ENCODE results near the gene JAKMIP1. TPM values are rescaled to one million over a fixed set of nuclear protein-coding genes. Genes with fewer than 3 reads are reported as not detected.
"Not testable (repeated sequence)": the region's sequence is repeated elsewhere in the genome, so short reads cannot be mapped to it uniquely, and the experiment has no call there.

JAKMIP1 gene
- total RNA-seq, 1 donor from 2014 or later = not detected

GRCh38 chr4:5996641-5997040 is 203.7 kb downstream of the JAKMIP1 start:
- no peak overlapping the region for H3K27ac Mint-ChIP-seq (ENCODE audit: unreplicated experiment)
- peaks cover 12% of the 10 kb centered on the region for H3K4me1 Mint-ChIP-seq (ENCODE audit: unreplicated experiment)
- TF ChIP-seq CTCF (IDR thresholded peaks at IDR 0.05; ENCODE audit: unreplicated experiment) = no peak
- H3K9me3 Mint-ChIP-seq (ENCODE audit: unreplicated experiment) = no peaks in the 10 kb centered on the region
- H3K4me3 Mint-ChIP-seq (ENCODE audit: unreplicated experiment) = no peak overlapping the region
- H3K27me3 Mint-ChIP-seq (ENCODE audit: unreplicated experiment) = peaks cover 12% of the 10 kb centered on the region
- no peaks in the 10 kb centered on the region for H3K36me3 Mint-ChIP-seq (ENCODE audit: low read depth, unreplicated experiment)
- DNase-seq (ENCODE audit: low spot score) = no peak

- TF ChIP-seq CTCF (IDR thresholded peaks at IDR 0.05; ENCODE audit: unreplicated experiment) = no peak
- no peak for DNase-seq (ENCODE audit: low spot score)
- Mint-ChIP-seq H3K27me3 (ENCODE audit: unreplicated experiment) (peaks cover 10% of the 10 kb centered on the region), H3K36me3 (ENCODE audit: low read depth, unreplicated experiment) (no peaks in the 10 kb centered on the region), H3K4me1 (ENCODE audit: unreplicated experiment) (peaks cover 13% of the 10 kb centered on the region), H3K4me3 (ENCODE audit: unreplicated experiment) (no peak overlapping the region), H3K27ac (ENCODE audit: unreplicated experiment) (no peak overlapping the region), H3K9me3 (ENCODE audit: unreplicated experiment) (no peaks in the 10 kb centered on the region)
Measured at GRCh38 chr4:5995901-5996623, 204.3 kb downstream of the JAKMIP1 start.

GRCh38 chr4:5993876-5994811 is 206.2 kb downstream of the JAKMIP1 start:
- peaks cover 13% of the 10 kb centered on the region for H3K27me3 Mint-ChIP-seq (ENCODE audit: unreplicated experiment)
- peaks cover 16% of the 10 kb centered on the region for H3K4me1 Mint-ChIP-seq (ENCODE audit: unreplicated experiment)
- H3K9me3 Mint-ChIP-seq (ENCODE audit: unreplicated experiment) = no peaks in the 10 kb centered on the region
- peaks cover 3% of the 10 kb centered on the region for H3K36me3 Mint-ChIP-seq (ENCODE audit: low read depth, unreplicated experiment)
- no peak overlapping the region for H3K4me3 Mint-ChIP-seq (ENCODE audit: unreplicated experiment)
- H3K27ac Mint-ChIP-seq (ENCODE audit: unreplicated experiment) = no peak overlapping the region
- no peak for TF ChIP-seq CTCF (IDR thresholded peaks at IDR 0.05; ENCODE audit: unreplicated experiment)
- no peak for DNase-seq (ENCODE audit: low spot score)

GRCh38 chr4:5993346-5993745 is 207.0 kb downstream of the JAKMIP1 start:
- DNase-seq (ENCODE audit: low spot score); H3K36me3 Mint-ChIP-seq (ENCODE audit: low read depth, unreplicated experiment); H3K4me3 Mint-ChIP-seq (ENCODE audit: unreplicated experiment); H3K27ac Mint-ChIP-seq (ENCODE audit: unreplicated experiment); H3K9me3 Mint-ChIP-seq (ENCODE audit: unreplicated experiment): not testable (repeated sequence)
- H3K27me3 Mint-ChIP-seq (ENCODE audit: unreplicated experiment) = peaks cover 13% of the 10 kb centered on the region
- H3K4me1 Mint-ChIP-seq (ENCODE audit: unreplicated experiment) = peaks cover 16% of the 10 kb centered on the region

- no peak for DNase-seq (ENCODE audit: low spot score)
- H3K36me3 Mint-ChIP-seq (ENCODE audit: low read depth, unreplicated experiment) = peaks cover 3% of the 10 kb centered on the region
- H3K27me3 Mint-ChIP-seq (ENCODE audit: unreplicated experiment) = peaks cover 13% of the 10 kb centered on the region
- H3K9me3 Mint-ChIP-seq (ENCODE audit: unreplicated experiment) = no peaks in the 10 kb centered on the region
- H3K4me1 Mint-ChIP-seq (ENCODE audit: unreplicated experiment) = peaks cover 16% of the 10 kb centered on the region
- H3K27ac Mint-ChIP-seq (ENCODE audit: unreplicated experiment) = no peak overlapping the region
- no peak for TF ChIP-seq CTCF (IDR thresholded peaks at IDR 0.05; ENCODE audit: unreplicated experiment)
- H3K4me3 Mint-ChIP-seq (ENCODE audit: unreplicated experiment) = no peak overlapping the region
Measured at GRCh38 chr4:5992828-5993321, 207.5 kb downstream of the JAKMIP1 start.
